Endothelial cell of umbilical vein (primary cell): ENCODE results near the gene ZFP90. TPM values are rescaled to one million over a fixed set of nuclear protein-coding genes. Genes with fewer than 3 reads are reported as not detected.
A peak's percentile ranks its signal among the peaks of the same experiment; 100 is the strongest.

Experiments
- BruUV-seq: library from RNA; stranded (reverse); fragments of 400-500 nt; replicated peaks from 2 replicates; lab custom pipeline; 2021; lab: Mats Ljungman, UMichigan
- CTCF ChIA-PET: fragments of 300-600, 350-600 bp; sonication (Branson Sonifier 250); formaldehyde crosslinking; loops from one replicate; lab custom pipeline; 2021; ENCODE audit warnings: antibody characterized with exemption, inconsistent platforms; lab: Charles Lee
- POLR2A ChIA-PET: fragments of 300-600, 350-600 bp; sonication (Branson Sonifier 250); formaldehyde crosslinking; loops from one replicate; lab custom pipeline; 2021; ENCODE audit warnings: antibody characterized with exemption, inconsistent platforms; lab: Charles Lee
- DNase-seq: peaks from one replicate; pipeline ENCODE4 v3.0.0-alpha.2; 2011; ENCODE audit warnings: low read depth, low spot score
- FAIRE-seq: peaks from 2 replicates; lab custom pipeline; 2011; peaks lifted over from hg19 to GRCh38; lab: Jason Lieb, UNC
- H2AFZ ChIP-seq: 2 replicates; pipeline ENCODE4 v1.6.0; 2012; ENCODE audit warnings: low read depth, low read length, control low read depth, inconsistent platforms
- H3K27ac ChIP-seq: 2 replicates; pipeline ENCODE4 v1.5.1; 2011; ENCODE audit warnings: low read depth, mild to moderate bottlenecking, control low read depth, low read length, moderate library complexity; ENCODE audit not compliant: insufficient read depth
- H3K27me3 ChIP-seq, 2 experiments: 2 replicates each; pipeline versions ENCODE4 v1.6.0 to v1.6.1; 2011; ENCODE audit warnings: low read length in 2 of 2, mixed read lengths in 1 of 2; ENCODE audit not compliant: control insufficient read depth in 2 of 2, insufficient read depth in 2 of 2
- H3K36me3 ChIP-seq, 2 experiments: 2 replicates in 1 of 2; 3 replicates in 1 of 2; pipeline ENCODE4 v1.5.1; 2011; ENCODE audit warnings: low read length in 2 of 2, mild to moderate bottlenecking in 1 of 2, moderate library complexity in 1 of 2; ENCODE audit not compliant: control insufficient read depth in 2 of 2, insufficient read depth in 2 of 2; ENCODE audit errors: extremely low read depth in 1 of 2
- H3K4me1 ChIP-seq: 3 replicates; pipeline ENCODE4 v1.5.1; 2011; ENCODE audit warnings: mild to moderate bottlenecking, low read length; ENCODE audit not compliant: control insufficient read depth, insufficient read depth; ENCODE audit errors: extremely low read depth
- H3K4me2 ChIP-seq: 2 replicates; pipeline ENCODE4 v1.6.1; 2011; ENCODE audit warnings: low read length, control low read depth, mixed read lengths; ENCODE audit not compliant: insufficient read depth
- H3K4me3 ChIP-seq, 3 experiments: fragments of 200-600 bp in 1 of 3; sonication (generic), shearing (Covaris generic) in 1 of 3; replicated peaks in 1 of 3; 2 replicates each; pipeline ENCODE4 v1.5.1; 2011 to 2016; ENCODE audit warnings: control low read depth in 3 of 3, low read length in 3 of 3, mild to moderate bottlenecking in 2 of 3, inconsistent platforms in 1 of 3, low read depth in 1 of 3, moderate library complexity in 1 of 3; ENCODE audit not compliant: insufficient read depth in 1 of 3
- H3K79me2 ChIP-seq: 2 replicates; pipeline ENCODE4 v1.6.0; 2012; ENCODE audit warnings: low read length, inconsistent platforms; ENCODE audit not compliant: control insufficient read depth, insufficient read depth
- H3K9ac ChIP-seq: replicated peaks from 2 replicates; pipeline ENCODE3; 2011; ENCODE audit warnings: low read length, control low read depth; ENCODE audit not compliant: insufficient read depth; ENCODE audit errors: extremely low read depth
- H3K9me1 ChIP-seq: replicated peaks from 3 replicates; pipeline ENCODE4 v1.6.0; 2011; ENCODE audit warnings: mild to moderate bottlenecking, low read length; ENCODE audit not compliant: control insufficient read depth, insufficient read depth; ENCODE audit errors: extremely low read depth
- H3K9me3 ChIP-seq: replicated peaks from 2 replicates; pipeline ENCODE4 v1.5.1; 2012; ENCODE audit warnings: low read length, inconsistent platforms; ENCODE audit not compliant: control insufficient read depth, insufficient read depth
- H4K20me1 ChIP-seq: replicated peaks from 2 replicates; pipeline ENCODE3; 2011; ENCODE audit warnings: mild to moderate bottlenecking, low read length; ENCODE audit not compliant: control insufficient read depth, insufficient read depth; ENCODE audit errors: extremely low read depth
- EZH2 ChIP-seq: IDR thresholded peaks from 2 replicates; pipeline ENCODE4 v1.6.1; 2012; ENCODE audit warnings: borderline replicate concordance, low read depth, mild to moderate bottlenecking, moderate library complexity, low read length, inconsistent platforms; ENCODE audit not compliant: severe bottlenecking
- FOS ChIP-seq: IDR thresholded peaks from 2 replicates; pipeline ENCODE4 v1.6.1; 2011; ENCODE audit warnings: mild to moderate bottlenecking, low read length, moderate library complexity, borderline replicate concordance; ENCODE audit not compliant: insufficient read depth
- GATA2 ChIP-seq: IDR thresholded peaks from 2 replicates; pipeline ENCODE4 v1.7.0; 2011; ENCODE audit warnings: low read depth, mild to moderate bottlenecking, moderate library complexity, mixed read lengths, low read length; ENCODE audit not compliant: insufficient read length, insufficient read depth
- JUN ChIP-seq: IDR thresholded peaks from 2 replicates; pipeline ENCODE4 v1.6.1; 2011; ENCODE audit warnings: borderline replicate concordance, low read depth; ENCODE audit not compliant: insufficient read length, insufficient read depth
- MYC ChIP-seq: IDR thresholded peaks from one replicate; pipeline ENCODE4 v1.6.1; 2011; ENCODE audit warnings: mild to moderate bottlenecking, low read depth, low read length
- POLR2A ChIP-seq: IDR thresholded peaks from 2 replicates; pipeline ENCODE4 v1.6.1; 2012; ENCODE audit warnings: low read depth, mild to moderate bottlenecking, control low read depth, low read length
- POLR2AphosphoS5 ChIP-seq: IDR thresholded peaks from 2 replicates; pipeline ENCODE4 v1.6.1; 2012; ENCODE audit warnings: low read depth, mild to moderate bottlenecking, control low read depth, low read length, moderate library complexity; ENCODE audit not compliant: insufficient read depth
- dilution Hi-C: fragments of 300-500 bp; cut with MboI; formaldehyde crosslinking; loops from one replicate; pipeline ENCODE4 v1.15.0; 2019; ENCODE audit warnings: low sequenced_read_pairs; ENCODE audit not compliant: extremely low pct_ligation_motif_present
- intact Hi-C: fragments of 100-400 bp; cut with micrococcal nuclease; formaldehyde crosslinking; loops from one replicate; pipeline ENCODE4 v1.10.0; 2022
- polyA plus RNA-seq, 4 experiments: library from polyadenylated mRNA; depleted of rRNA in 3 of 4; stranded (reverse) in 3 of 4; unstranded in 1 of 4; fragments of >200 nt; gene quantifications; 2 replicates each; pipeline versions ENCODE4 v1.2.1 to v1.2.3, GENCODE V29; 2011 to 2012; ENCODE audit warnings: missing spikeins in 1 of 4
- total RNA-seq: library from RNA; stranded (reverse); gene quantifications from 2 replicates; pipeline ENCODE4 v1.2.3, GENCODE V29; 2021
- TF ChIP-seq, protein P1 (sequence below), 2 donors: IDR thresholded peaks; 1 replicate in 1 of 2; 2 replicates in 1 of 2; pipeline ENCODE4 v1.5.1; 2011; ENCODE audit warnings: low read length in 2 of 2, mild to moderate bottlenecking in 2 of 2, moderate library complexity in 2 of 2, control low read depth in 1 of 2, inconsistent platforms in 1 of 2, low read depth in 1 of 2; ENCODE audit not compliant: insufficient read depth in 1 of 2; ENCODE audit errors: extremely low read depth in 1 of 2
- TF ChIP-seq, protein P2 (sequence below): IDR thresholded peaks from 2 replicates; pipeline ENCODE4 v1.6.1; 2011; ENCODE audit not compliant: insufficient read depth, insufficient read length

ZFP90 gene
- total and polyA plus RNA-seq, 2 donors (not counting 3 experiments of a cell fraction or from before 2014, with no cell fraction given) = 10.9 to 22.4 TPM

DNA sequence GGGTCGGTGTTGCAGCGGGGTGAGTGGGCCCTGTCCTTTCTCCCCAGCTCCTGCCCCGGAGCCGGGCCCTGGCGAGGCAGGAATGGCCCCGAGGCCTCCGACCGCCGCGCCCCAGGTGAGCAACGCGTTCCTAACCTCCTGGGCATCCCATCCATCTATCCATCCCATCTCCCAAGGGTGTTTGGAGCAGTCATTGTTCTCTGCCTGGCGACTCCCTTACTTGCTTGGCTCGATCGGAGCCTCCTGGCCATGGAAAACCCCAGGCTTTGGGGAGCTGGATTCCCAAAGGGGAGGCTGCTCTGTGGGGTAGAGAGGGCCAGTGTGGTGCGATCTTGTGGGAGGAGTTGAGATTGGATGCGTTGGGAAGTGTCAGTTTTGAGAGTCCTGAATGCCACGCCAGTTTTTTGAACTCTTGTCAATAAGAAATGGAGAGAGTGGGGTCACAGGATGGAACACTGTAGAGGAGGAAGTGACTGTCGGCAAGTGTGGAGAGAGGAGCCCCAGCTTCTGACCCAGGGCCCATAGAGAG lies 684 bp downstream of the ZFP90 start:
- no TSS peak for BruUV-seq
- POLR2A ChIA-PET = no interaction called here
- H3K4me3 ChIP-seq = peak overlapping the region; percentile 61 to 69 (median 69)

DNA sequence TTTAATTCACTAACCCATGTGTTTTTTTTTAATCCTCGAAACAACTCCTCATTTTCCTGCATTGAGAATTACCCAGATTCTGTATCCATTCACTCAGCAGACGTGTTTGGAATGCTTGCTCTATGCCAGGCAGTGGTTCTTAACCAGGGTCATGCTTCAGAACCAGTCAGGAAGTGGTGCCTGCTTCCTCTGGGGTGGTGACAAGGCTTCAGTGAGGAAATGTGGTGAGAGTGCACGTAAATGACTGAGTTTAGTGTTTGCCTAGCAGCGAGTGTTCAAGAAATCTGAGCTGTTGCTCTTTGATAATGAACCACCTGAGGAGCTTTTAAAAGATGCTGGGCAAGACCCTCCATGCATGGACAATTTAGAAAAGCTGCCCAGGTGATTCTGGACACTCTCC lies 9.9 kb downstream of the ZFP90 start:
- POLR2A ChIA-PET = no interaction called here
- H4K20me1 ChIP-seq = no peaks in the 10 kb centered on the region
- H3K4me3 ChIP-seq = no peak overlapping the region
- H3K9me1 ChIP-seq = no peaks in the 10 kb centered on the region
- no TSS peak for BruUV-seq
- intact Hi-C loops = no loop called here
- no peaks in the 10 kb centered on the region for H3K79me2 ChIP-seq
- H3K36me3 ChIP-seq = peaks cover 0 to 5% of the 10 kb centered on the region in 2 experiments
- no peak for DNase-seq
- no peak for TF ChIP-seq MYC
- TF ChIP-seq, protein P1, sequence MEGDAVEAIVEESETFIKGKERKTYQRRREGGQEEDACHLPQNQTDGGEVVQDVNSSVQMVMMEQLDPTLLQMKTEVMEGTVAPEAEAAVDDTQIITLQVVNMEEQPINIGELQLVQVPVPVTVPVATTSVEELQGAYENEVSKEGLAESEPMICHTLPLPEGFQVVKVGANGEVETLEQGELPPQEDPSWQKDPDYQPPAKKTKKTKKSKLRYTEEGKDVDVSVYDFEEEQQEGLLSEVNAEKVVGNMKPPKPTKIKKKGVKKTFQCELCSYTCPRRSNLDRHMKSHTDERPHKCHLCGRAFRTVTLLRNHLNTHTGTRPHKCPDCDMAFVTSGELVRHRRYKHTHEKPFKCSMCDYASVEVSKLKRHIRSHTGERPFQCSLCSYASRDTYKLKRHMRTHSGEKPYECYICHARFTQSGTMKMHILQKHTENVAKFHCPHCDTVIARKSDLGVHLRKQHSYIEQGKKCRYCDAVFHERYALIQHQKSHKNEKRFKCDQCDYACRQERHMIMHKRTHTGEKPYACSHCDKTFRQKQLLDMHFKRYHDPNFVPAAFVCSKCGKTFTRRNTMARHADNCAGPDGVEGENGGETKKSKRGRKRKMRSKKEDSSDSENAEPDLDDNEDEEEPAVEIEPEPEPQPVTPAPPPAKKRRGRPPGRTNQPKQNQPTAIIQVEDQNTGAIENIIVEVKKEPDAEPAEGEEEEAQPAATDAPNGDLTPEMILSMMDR (IDR thresholded peaks at IDR 0.05; ENCODE audit: extremely low read depth in 1 of 2, insufficient read depth in 1 of 2, low read depth in 1 of 2, low read length in 2 of 2) = no peak
- TF ChIP-seq GATA2 = no peak
- TF ChIP-seq FOS = no peak
- TF ChIP-seq POLR2AphosphoS5 = no peak
- no peak for TF ChIP-seq JUN
- no peak for TF ChIP-seq POLR2A
- TF ChIP-seq, protein P2, sequence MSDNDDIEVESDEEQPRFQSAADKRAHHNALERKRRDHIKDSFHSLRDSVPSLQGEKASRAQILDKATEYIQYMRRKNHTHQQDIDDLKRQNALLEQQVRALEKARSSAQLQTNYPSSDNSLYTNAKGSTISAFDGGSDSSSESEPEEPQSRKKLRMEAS = no peak
- TF ChIP-seq EZH2 = no peak
- dilution Hi-C loops = no loop called here
- H3K27me3 ChIP-seq = no peaks in the 10 kb centered on the region
- no peak overlapping the region for H2AFZ ChIP-seq
- H3K4me1 ChIP-seq = no peaks in the 10 kb centered on the region
- FAIRE-seq = no peak
- no peak overlapping the region for H3K4me2 ChIP-seq
- no peaks in the 10 kb centered on the region for H3K9me3 ChIP-seq
- no peak overlapping the region for H3K9ac ChIP-seq
- CTCF ChIA-PET = no interaction called here
- no peak overlapping the region for H3K27ac ChIP-seq

More for the DNA sequence above, 684 bp downstream of the ZFP90 start:
- H3K9me1 ChIP-seq = no peaks in the 10 kb centered on the region
- TF ChIP-seq EZH2 = no peak
- peak overlapping the region; percentile 80 for H2AFZ ChIP-seq
- peak overlapping the region; percentile 90 for H3K4me2 ChIP-seq
- intact Hi-C loops = loop anchor here (1.0 kb wide), 1 partner anchor 9 kb away; no protein-coding TSS in a partner anchor
- peaks cover 8% of the 10 kb centered on the region for H3K4me1 ChIP-seq
- dilution Hi-C loops = no loop called here
- no peak overlapping the region for H3K27ac ChIP-seq
- no peaks in the 10 kb centered on the region for H3K9me3 ChIP-seq
- no peaks in the 10 kb centered on the region for H3K27me3 ChIP-seq
- FAIRE-seq (peak; percentile 53), DNase-seq (peak; percentile 19)
- no peaks in the 10 kb centered on the region for H4K20me1 ChIP-seq
- H3K9ac ChIP-seq = peak overlapping the region; percentile 62
- CTCF ChIA-PET = interaction anchor here (0.8 to 1.1 kb wide), 2 partner anchors 30 to 51 kb away, joined by 3 to 5 read pairs; no protein-coding TSS in a partner anchor
- H3K79me2 ChIP-seq = peaks cover 2% of the 10 kb centered on the region
- H3K36me3 ChIP-seq = peaks cover 2 to 5% of the 10 kb centered on the region in 2 experiments
